Epithelial cell of proximal tubule (primary cell): ENCODE data around the gene MED28. TPM values are rescaled to one million over a fixed set of nuclear protein-coding genes. Genes with fewer than 3 reads are reported as not detected.
A peak's percentile ranks its signal among the peaks of the same experiment; 100 is the strongest.
"Not testable (repeated sequence)": the region's sequence is repeated elsewhere in the genome, so short reads cannot be mapped to it uniquely, and the experiment has no call there.

ENCODE experiments used
- DNase-seq: peaks from one replicate; pipeline ENCODE4 v3.0.0-alpha.2; 2011; ENCODE audit warnings: low read depth
- H3K4me3 ChIP-seq: 2 replicates; pipeline ENCODE4 v1.5.1; 2011; ENCODE audit warnings: low read depth, mild to moderate bottlenecking, low read length
- total RNA-seq: library from RNA; depleted of rRNA; stranded (reverse); fragments of >200 nt; gene quantifications from 2 replicates; pipeline ENCODE4 v1.2.3, GENCODE V29; 2015
- TF ChIP-seq, protein P1 (sequence below): conservative IDR thresholded peaks from 2 replicates; pipeline ENCODE4 v1.5.1; 2012; ENCODE audit warnings: low read depth, mild to moderate bottlenecking, low read length

The MED28 gene
- 6.9 and 8.9 TPM in 2 replicates for total RNA-seq

- H3K4me3 ChIP-seq, result peak within 1 kb of the TSS; percentile 90
- peak; percentile 66 for DNase-seq
- TF ChIP-seq, protein P1, sequence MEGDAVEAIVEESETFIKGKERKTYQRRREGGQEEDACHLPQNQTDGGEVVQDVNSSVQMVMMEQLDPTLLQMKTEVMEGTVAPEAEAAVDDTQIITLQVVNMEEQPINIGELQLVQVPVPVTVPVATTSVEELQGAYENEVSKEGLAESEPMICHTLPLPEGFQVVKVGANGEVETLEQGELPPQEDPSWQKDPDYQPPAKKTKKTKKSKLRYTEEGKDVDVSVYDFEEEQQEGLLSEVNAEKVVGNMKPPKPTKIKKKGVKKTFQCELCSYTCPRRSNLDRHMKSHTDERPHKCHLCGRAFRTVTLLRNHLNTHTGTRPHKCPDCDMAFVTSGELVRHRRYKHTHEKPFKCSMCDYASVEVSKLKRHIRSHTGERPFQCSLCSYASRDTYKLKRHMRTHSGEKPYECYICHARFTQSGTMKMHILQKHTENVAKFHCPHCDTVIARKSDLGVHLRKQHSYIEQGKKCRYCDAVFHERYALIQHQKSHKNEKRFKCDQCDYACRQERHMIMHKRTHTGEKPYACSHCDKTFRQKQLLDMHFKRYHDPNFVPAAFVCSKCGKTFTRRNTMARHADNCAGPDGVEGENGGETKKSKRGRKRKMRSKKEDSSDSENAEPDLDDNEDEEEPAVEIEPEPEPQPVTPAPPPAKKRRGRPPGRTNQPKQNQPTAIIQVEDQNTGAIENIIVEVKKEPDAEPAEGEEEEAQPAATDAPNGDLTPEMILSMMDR, result no peak
Observed at GRCh38 chr4:17614416-17615299, at the start of gene MED28. TSS of gene MED28 (plus strand) at chr4:17614641. CDS start at chr4:17614655, 14 bp downstream.

DNA sequence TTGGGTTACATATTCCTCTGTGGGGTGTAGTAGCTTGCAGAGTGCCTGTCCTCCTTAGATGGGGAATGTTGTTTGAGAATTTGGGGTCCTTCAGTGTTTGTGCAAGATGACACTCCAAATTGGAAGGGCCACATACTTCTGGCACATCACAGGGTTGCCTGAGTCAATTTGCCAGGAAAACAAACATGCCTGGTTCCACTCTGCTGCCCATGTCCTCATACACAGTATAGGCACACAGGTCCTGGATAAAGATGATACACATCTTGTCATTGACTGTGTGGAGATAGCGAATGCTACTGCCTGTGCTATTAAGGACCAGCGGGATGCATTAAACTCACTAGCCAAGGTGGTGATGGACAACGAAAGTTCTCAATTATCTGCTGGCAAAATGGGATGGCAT, 48.6 kb upstream of the MED28 start:
- no peak for DNase-seq
- TF ChIP-seq, protein P1, result no peak
- H3K4me3 ChIP-seq, result no peak overlapping the region

GRCh38 chr4:17567271-17567670, 47.2 kb upstream of the MED28 start:
- TF ChIP-seq, protein P1, result no peak
- H3K4me3 ChIP-seq, result no peak overlapping the region
- no peak for DNase-seq

DNA sequence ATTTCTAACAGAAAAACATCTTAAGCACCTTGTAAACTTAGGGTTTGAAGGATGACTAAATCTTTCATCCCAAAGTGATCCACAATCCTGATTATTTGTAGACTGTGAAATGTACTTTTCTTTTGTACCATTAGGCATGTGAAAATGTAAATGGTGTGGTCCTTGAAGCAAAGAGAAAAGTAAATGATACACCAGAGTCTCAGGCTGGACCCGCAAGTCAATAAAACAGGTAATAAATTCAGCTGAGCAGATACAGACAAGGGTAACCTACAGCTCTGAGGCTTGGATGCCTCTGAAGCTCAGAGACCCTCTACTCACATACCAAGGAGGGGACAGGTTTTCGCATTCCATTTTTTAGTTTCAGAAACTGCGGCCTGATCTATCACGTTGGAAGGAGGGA, 40.2 kb upstream of the MED28 start:
- no peak for DNase-seq
- H3K4me3 ChIP-seq, result no peak overlapping the region
- TF ChIP-seq, protein P1, result no peak

DNA sequence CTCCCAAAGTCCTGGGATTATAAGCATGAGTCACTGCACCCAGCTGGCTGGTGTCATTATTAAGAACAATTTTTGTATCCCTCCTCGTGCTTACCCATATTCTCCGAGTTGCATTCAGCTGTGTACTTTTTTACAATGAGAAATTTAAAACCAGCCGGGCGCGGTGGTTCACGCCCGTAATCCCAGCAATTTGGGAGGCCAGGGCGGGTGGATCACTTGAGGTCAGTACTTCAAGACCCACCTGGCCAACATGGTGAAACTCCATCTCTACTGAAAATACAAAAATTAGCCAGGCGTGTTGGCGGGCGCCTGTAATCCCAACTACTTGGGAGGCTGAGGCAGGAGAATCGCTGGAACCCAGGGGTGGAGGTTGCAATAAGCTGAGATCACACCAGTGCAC, 39.3 kb upstream of the MED28 start:
- DNase-seq, result not testable (repeated sequence)

DNA sequence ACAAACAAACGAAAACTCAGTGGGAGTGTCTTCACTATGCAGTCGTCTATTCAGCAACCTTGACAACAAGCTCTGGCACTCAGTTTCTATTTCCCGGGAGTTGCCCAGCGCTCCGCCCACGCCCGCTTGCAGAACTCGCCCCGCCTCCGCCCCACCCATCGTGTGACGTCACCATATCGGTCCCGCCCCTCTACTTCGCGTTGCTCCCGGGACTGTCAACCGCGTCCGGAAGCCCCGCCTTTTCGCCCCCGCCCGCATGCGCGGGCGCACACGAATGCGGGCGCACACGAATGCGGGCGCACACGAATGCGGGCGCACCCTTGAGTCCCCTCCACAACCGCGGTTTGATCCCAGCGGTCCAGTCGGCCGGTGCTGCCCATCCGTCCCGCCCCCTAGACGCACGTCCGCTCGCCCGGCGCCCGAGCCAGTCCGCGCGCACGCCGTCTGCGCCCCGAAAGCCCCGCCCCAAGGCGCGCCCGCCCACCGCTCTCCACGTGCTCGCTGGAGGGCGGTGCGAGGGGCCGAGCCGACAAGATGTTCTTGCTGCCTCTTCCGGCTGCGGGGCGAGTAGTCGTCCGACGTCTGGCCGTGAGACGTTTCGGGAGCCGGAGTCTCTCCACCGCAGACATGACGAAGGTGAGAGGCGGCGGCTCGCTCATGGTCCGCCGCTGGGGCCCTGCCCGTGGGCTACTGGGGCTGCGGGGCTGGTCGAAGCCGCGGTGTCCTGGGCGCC, 37.3 kb upstream of the MED28 start, which contains the start of gene LAP3:
Gene LAP3, plus strand, starts transcription at position 267 of the 733 bp plus-strand sequence. Its CDS starts 268 bp downstream, at position 535.
- DNase-seq, result peak; percentile 59
- TF ChIP-seq, protein P1, result peak; percentile 1
- H3K4me3 ChIP-seq, result peak within 1 kb of the TSS; percentile 94

More for the DNA sequence above, 39.3 kb upstream of the MED28 start:
- not testable (repeated sequence) for H3K4me3 ChIP-seq
